Peyer's patch (tissue), 4 donors: ENCODE results near the gene INF2.

Experiments used
- POLR2A ChIP-seq, 2 donors: fragments of 450-650 bp; IDR thresholded peaks; one replicate each; pipeline ENCODE4 v1.5.1; 2017; ENCODE audit warnings: antibody characterized with exemption in 2 of 2, mild to moderate bottlenecking in 2 of 2, moderate library complexity in 2 of 2
- TF ChIP-seq, protein P1 (sequence below), 6 experiments: fragments of 450-650 bp in 4 of 6; fragments of 200-600 bp in 2 of 6; sonication (generic) in 1 of 6; IDR thresholded peaks; one replicate each; pipeline ENCODE4 v1.5.1; 2017 to 2019; ENCODE audit warnings: antibody characterized with exemption in 6 of 6, mild to moderate bottlenecking in 3 of 6, moderate library complexity in 1 of 6

DNA sequence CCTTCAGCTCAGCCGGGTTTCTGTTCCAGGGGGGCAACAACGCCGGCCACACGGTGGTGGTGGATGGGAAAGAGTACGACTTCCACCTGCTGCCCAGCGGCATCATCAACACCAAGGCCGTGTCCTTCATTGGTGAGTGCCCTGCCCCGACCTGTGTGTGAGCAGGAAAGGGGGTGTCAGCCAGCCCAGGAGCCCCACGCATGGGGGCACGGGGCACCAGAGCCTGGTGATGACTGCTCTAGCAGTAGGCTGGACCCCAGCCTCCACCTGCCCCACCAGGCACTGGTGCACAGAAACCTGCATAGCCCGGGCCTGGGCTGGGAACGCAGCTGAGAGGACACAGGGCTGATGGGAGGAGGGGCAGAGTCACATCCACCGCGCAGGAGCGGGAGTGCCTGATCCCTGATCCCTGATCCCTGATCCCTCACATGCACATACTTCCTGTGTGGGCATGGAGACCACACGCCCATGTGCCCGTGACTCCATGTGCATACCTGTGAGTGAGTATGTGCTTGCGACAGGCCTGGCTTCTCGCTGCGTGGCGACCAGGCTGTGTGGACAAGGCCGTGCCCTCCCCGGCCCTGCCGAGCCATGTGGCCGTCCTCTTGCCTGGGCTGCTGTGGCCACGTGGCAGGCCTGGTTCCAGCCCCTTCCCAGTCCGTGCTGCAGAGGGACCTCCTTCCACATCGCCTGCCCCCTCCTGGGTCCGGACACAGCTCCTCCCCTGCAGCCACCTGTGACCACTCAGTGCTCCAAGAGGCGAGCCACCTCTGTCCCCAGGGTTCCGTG lies 45.8 kb downstream of the INF2 start:
- TF ChIP-seq, protein P1, sequence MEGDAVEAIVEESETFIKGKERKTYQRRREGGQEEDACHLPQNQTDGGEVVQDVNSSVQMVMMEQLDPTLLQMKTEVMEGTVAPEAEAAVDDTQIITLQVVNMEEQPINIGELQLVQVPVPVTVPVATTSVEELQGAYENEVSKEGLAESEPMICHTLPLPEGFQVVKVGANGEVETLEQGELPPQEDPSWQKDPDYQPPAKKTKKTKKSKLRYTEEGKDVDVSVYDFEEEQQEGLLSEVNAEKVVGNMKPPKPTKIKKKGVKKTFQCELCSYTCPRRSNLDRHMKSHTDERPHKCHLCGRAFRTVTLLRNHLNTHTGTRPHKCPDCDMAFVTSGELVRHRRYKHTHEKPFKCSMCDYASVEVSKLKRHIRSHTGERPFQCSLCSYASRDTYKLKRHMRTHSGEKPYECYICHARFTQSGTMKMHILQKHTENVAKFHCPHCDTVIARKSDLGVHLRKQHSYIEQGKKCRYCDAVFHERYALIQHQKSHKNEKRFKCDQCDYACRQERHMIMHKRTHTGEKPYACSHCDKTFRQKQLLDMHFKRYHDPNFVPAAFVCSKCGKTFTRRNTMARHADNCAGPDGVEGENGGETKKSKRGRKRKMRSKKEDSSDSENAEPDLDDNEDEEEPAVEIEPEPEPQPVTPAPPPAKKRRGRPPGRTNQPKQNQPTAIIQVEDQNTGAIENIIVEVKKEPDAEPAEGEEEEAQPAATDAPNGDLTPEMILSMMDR (IDR thresholded peaks at IDR 0.05), result no peak
- no peak for TF ChIP-seq POLR2A (IDR thresholded peaks at IDR 0.05)
